GM10847 (cell line): ENCODE results near the gene IFNA10.
"Not testable (repeated sequence)": the region's sequence is repeated elsewhere in the genome, so short reads cannot be mapped to it uniquely, and the experiment has no call there.

Experiments
- POLR2A ChIP-seq: IDR thresholded peaks from 2 replicates; pipeline ENCODE4 v1.6.1; 2011; ENCODE audit not compliant: insufficient read length; ENCODE audit errors: extremely low read depth

The IFNA10 gene

GRCh38 chr9:21207043-21207442 lies at the start of gene IFNA10:
Gene IFNA10, minus strand, starts transcription at chr9:21207143. Its CDS starts 46 bp downstream, at chr9:21207097.
- not testable (repeated sequence) for TF ChIP-seq POLR2A

GRCh38 chr9:21255538-21256212 lies 48.7 kb upstream of the IFNA10 start:
- no peak for TF ChIP-seq POLR2A

- TF ChIP-seq POLR2A = no peak
Observed at GRCh38 chr9:21252721-21253547, 46.0 kb upstream of the IFNA10 start.

- TF ChIP-seq POLR2A = no peak
Observed at GRCh38 chr9:21251638-21252037, 44.7 kb upstream of the IFNA10 start.

GRCh38 chr9:21251190-21251589 lies 44.2 kb upstream of the IFNA10 start:
- TF ChIP-seq POLR2A = no peak

GRCh38 chr9:21244836-21245235 lies 37.9 kb upstream of the IFNA10 start:
- TF ChIP-seq POLR2A = no peak

GRCh38 chr9:21239911-21240310 lies 33.0 kb upstream of the IFNA10 start, which contains the start of gene IFNA14:
Gene IFNA14, minus strand, starts transcription at chr9:21240005. Its CDS starts 70 bp downstream, at chr9:21239935.
- TF ChIP-seq POLR2A = no peak

GRCh38 chr9:21234153-21234687 lies 27.3 kb upstream of the IFNA10 start:
- TF ChIP-seq POLR2A = no peak

- no peak for TF ChIP-seq POLR2A
Observed at GRCh38 chr9:21233258-21233657, 26.3 kb upstream of the IFNA10 start.

GRCh38 chr9:21228122-21228521 lies 21.2 kb upstream of the IFNA10 start, which contains the start of gene IFNA17:
Gene IFNA17, minus strand, starts transcription at chr9:21228222. Its CDS starts 49 bp downstream, at chr9:21228173.
- no peak for TF ChIP-seq POLR2A

GRCh38 chr9:21217211-21217610 lies 10.3 kb upstream of the IFNA10 start, which contains the start of gene IFNA16:
Gene IFNA16, minus strand, starts transcription at chr9:21217311. Its CDS starts 6 bp downstream, at chr9:21217305.
- TF ChIP-seq POLR2A = not testable (repeated sequence)

- TF ChIP-seq POLR2A = no peak
Observed at GRCh38 chr9:21210311-21210710, 3.4 kb upstream of the IFNA10 start.

GRCh38 chr9:21205204-21205603 lies 1.7 kb downstream of the IFNA10 start:
- no peak for TF ChIP-seq POLR2A

- TF ChIP-seq POLR2A = not testable (repeated sequence)
Observed at GRCh38 chr9:21202105-21202504, 4.8 kb downstream of the IFNA10 start, which contains the start of gene IFNA7. Gene IFNA7, minus strand, starts transcription at chr9:21202205. Its CDS starts 40 bp downstream, at chr9:21202165.

- not testable (repeated sequence) for TF ChIP-seq POLR2A
Observed at GRCh38 chr9:21187487-21187886, 19.5 kb downstream of the IFNA10 start, which contains the start of gene IFNA4. Gene IFNA4, minus strand, starts transcription at chr9:21187587. Its CDS starts 56 bp downstream, at chr9:21187531.
